Esophagus (tissue), 2 donors: Measurements from ENCODE around the gene TRIP4. TPM values are rescaled to one million over a fixed set of nuclear protein-coding genes. Genes with fewer than 3 reads are reported as not detected.
"Not testable (repeated sequence)": the region's sequence is repeated elsewhere in the genome, so short reads cannot be mapped to it uniquely, and the experiment has no call there.

Experiments used
- H3K27ac ChIP-seq, 2 donors: one replicate each; pipeline ENCODE4 v1.5.1; 2013; ENCODE audit warnings: low read depth in 2 of 2, mild to moderate bottlenecking in 2 of 2, inconsistent platforms in 1 of 2, low read length in 1 of 2, moderate library complexity in 1 of 2
- H3K27me3 ChIP-seq, 2 donors: one replicate each; pipeline ENCODE4 v1.6.1; 2013; ENCODE audit warnings: low read length in 2 of 2, control low read depth in 1 of 2, mild to moderate bottlenecking in 1 of 2; ENCODE audit not compliant: insufficient read depth in 2 of 2, control insufficient read depth in 1 of 2
- H3K36me3 ChIP-seq, 2 donors: one replicate each; pipeline ENCODE4 v1.6.1; 2013; ENCODE audit warnings: low read length in 1 of 2; ENCODE audit not compliant: control insufficient read depth in 2 of 2, insufficient read depth in 2 of 2
- H3K4me1 ChIP-seq, 2 donors: one replicate each; pipeline ENCODE4 v1.6.1; 2013; ENCODE audit warnings: low read length in 1 of 2; ENCODE audit not compliant: control insufficient read depth in 2 of 2, insufficient read depth in 2 of 2
- H3K4me3 ChIP-seq, 2 donors: one replicate each; pipeline ENCODE4 v1.5.1; 2013; ENCODE audit warnings: low read length in 2 of 2, mild to moderate bottlenecking in 2 of 2, low read depth in 1 of 2, moderate library complexity in 1 of 2
- H3K9me3 ChIP-seq, 2 donors: one replicate each; pipeline ENCODE4 v1.6.1; 2013; ENCODE audit warnings: mild to moderate bottlenecking in 2 of 2, low read depth in 1 of 2, low read length in 1 of 2, moderate library complexity in 1 of 2; ENCODE audit not compliant: control insufficient read depth in 2 of 2, insufficient read depth in 1 of 2
- WGBS, 2 donors: extraction: QIAGEN DNeasy Blood & Tissue Kit; methylation state at CpG; one replicate each; pipeline ENCODE4 v1.1.7; 2013; 5-methylcytosine and 5-hydroxymethylcytosine counted together
- polyA plus RNA-seq, 2 donors: library from polyadenylated mRNA; stranded (reverse); fragments of 200-250 nt; gene quantifications; one replicate each; pipeline ENCODE4 v1.2.3, GENCODE V29; 2013
- donor health status: healthy with polysubstance abuse.
- donor health status: Bipolar disorder and iron deficiency.

Gene TRIP4
- polyA plus RNA-seq, 2 donors: 14.7 to 19.2 TPM

GRCh38 chr15:64354688-64355344 lies 32.8 kb upstream of the TRIP4 start:
- Histone ChIP-seq H3K4me1 (no peaks in the 10 kb centered on the region), H3K27ac (peak overlapping the region; percentile 88 to 89), H3K27me3 (no peaks in the 10 kb centered on the region), H3K4me3 (peak overlapping the region; percentile 89 to 92), H3K36me3 (no peaks in the 10 kb centered on the region), H3K9me3 (no peaks in the 10 kb centered on the region)
- 21 to 22% methylated on average over 5 of the region's 5 CpGs for WGBS, 2 donors

DNA sequence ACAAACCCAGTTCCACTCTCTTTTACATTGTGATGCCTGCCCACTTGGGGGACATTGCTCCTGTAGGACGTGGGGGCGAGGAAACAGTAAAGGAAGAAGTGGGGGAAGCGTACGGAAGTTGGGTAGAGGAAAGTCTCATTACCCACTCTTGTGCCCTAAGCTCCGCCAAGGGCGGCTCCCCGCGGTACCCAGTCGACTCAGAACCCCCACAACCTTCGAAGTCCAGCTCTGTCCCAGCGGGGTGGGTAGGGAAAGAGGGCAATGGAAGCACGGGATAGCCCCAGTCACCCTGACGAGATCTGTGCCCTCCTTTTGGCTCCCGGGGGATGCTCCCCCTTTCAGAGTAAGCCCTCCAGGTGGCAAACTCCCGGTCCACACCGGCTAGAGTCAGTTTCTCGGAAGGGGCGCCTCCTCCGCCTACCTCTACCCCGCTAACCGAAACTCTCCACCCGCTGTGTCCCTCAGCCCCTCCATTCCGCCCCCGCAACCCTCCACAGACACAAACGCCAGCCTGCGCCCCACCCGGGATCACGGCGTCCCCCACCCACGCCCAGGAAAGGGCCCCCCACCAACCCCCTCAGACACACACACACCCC lies 32.2 kb upstream of the TRIP4 start:
- no peaks in the 10 kb centered on the region for H3K9me3 ChIP-seq
- WGBS, 2 donors: 0% methylated on average over 29 to 30 of the region's 30 CpGs
- no peaks in the 10 kb centered on the region for H3K36me3 ChIP-seq
- H3K4me1 ChIP-seq: no peaks in the 10 kb centered on the region
- peak overlapping the region; percentile 89 to 92 for H3K4me3 ChIP-seq
- H3K27me3 ChIP-seq: no peaks in the 10 kb centered on the region
- H3K27ac ChIP-seq: peak overlapping the region; percentile 88 to 89

- Histone ChIP-seq H3K4me3 (peak within 1 kb of the TSS; percentile 89 to 92), H3K27me3 (no peaks in the 10 kb centered on the region), H3K9me3 (no peaks in the 10 kb centered on the region), H3K4me1 (no peaks in the 10 kb centered on the region), H3K36me3 (no peaks in the 10 kb centered on the region), H3K27ac (peak within 1 kb of the TSS; percentile 88 to 89)
- WGBS, 2 donors: 0 to 1% methylated on average over 38 to 42 of the region's 42 CpGs
Measured at GRCh38 chr15:64355944-64356709, 31.5 kb upstream of the TRIP4 start, which contains the start of gene CSNK1G1. CSNK1G1 (minus strand) TSS chr15:64356173; CDS start chr15:64300499, 55,674 bp downstream.

DNA sequence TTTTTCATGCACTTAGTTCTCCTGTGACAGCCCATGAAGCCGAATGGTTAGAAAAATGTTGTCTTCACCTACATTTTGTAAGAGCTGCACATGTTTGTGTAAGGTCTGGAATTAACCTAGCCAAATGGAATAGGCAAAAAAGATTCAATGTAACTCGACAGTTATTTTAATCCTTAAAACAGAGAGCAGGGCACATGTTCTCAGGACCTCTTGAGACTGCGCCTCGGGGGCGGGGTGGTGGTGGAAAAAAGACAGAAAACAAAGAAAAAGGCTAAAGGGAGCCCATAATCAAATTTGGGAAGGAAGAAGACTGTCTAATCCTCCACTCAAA lies 31.0 kb upstream of the TRIP4 start:
- Histone ChIP-seq H3K4me1 (no peaks in the 10 kb centered on the region), H3K27ac (peak overlapping the region in 1 of 2 donors; percentile 88), H3K27me3 (no peaks in the 10 kb centered on the region), H3K4me3 (peak overlapping the region in 1 of 2 donors; percentile 89), H3K9me3 (no peaks in the 10 kb centered on the region), H3K36me3 (no peaks in the 10 kb centered on the region)
- WGBS, 2 donors: 35 to 40% methylated on average over 5 of the region's 5 CpGs

- Histone ChIP-seq H3K27ac (no peak overlapping the region), H3K9me3 (no peaks in the 10 kb centered on the region), H3K4me1 (no peaks in the 10 kb centered on the region), H3K4me3 (no peak overlapping the region), H3K36me3 (no peaks in the 10 kb centered on the region), H3K27me3 (no peaks in the 10 kb centered on the region)
- WGBS, 2 donors: 91 to 98% methylated on average over 4 of the region's 4 CpGs
Measured at GRCh38 chr15:64361259-64361658, 26.4 kb upstream of the TRIP4 start.

- Histone ChIP-seq H3K36me3 (no peaks in the 10 kb centered on the region), H3K9me3 (no peaks in the 10 kb centered on the region), H3K4me3 (no peak overlapping the region), H3K27me3 (no peaks in the 10 kb centered on the region), H3K4me1 (no peaks in the 10 kb centered on the region), H3K27ac (no peak overlapping the region)
- WGBS, 2 donors: 88 to 90% methylated on average over 2 of the region's 2 CpGs
Measured at GRCh38 chr15:64369078-64369607, 18.5 kb upstream of the TRIP4 start.

- not testable (repeated sequence) for H3K27ac ChIP-seq, H3K4me1 ChIP-seq, H3K27me3 ChIP-seq, H3K4me3 ChIP-seq, H3K36me3 ChIP-seq, H3K9me3 ChIP-seq
- 99% methylated on average over 8 of the region's 8 CpGs for WGBS, 2 donors
Measured at GRCh38 chr15:64371383-64371782, 16.3 kb upstream of the TRIP4 start.

DNA sequence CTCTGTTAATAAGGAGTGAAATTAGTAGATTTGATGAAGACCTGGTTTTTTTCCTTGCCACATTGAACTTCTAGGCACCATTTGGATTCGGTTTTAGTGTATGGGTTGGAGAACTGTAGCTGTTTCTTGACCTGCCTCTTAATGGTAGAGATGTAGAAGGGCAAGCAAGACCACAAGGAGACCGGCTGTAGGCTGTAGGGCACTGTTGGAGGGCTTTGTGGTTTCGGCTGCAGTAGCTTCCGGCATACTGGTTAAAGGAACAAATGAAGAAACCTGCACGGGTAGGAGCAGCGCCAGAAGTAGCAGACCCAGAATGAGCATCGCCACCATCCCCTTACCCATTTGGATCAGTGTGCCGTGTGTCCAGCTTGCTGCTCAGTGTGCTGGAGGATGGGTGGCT lies 14.3 kb upstream of the TRIP4 start:
- Histone ChIP-seq H3K36me3 (no peaks in the 10 kb centered on the region), H3K9me3 (no peaks in the 10 kb centered on the region), H3K27ac (no peak overlapping the region), H3K27me3 (no peaks in the 10 kb centered on the region), H3K4me3 (no peak overlapping the region), H3K4me1 (no peaks in the 10 kb centered on the region)
- WGBS, 2 donors: 95 to 96% methylated on average over 8 of the region's 8 CpGs

DNA sequence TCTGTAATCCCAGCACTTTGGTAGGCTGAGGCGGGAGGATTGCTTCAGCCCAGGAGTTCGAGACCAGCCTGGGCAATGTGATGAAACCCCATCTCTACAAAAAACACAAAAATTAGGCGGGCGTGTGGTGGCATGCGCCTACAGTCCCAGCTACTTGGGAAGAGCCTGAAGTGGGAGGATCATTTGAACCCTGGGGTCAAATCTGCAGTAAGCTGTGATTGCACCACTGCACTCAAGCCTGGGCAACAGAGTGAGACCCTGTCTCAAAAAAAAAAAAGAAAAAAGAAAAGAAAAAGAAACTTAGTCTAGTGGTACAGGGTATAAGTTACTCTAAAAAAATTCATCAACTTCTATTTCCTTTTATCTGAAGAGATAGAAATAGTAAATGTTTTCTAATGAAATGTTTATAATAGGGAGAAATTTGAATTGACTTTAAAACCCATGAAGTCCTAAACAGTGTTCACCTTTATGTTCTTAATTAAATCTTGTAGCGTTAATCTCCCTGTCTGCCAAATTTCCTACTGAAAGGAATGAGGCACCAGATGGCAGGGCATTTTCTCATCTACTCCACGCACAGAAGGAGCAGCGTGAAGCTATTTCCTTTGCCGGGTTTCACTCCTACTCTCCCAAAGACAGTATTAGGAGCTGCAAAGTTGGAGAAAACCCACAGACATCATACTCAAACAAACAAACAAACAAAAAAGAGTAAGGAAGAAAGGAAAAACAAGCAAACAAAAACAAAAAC lies 8.2 kb upstream of the TRIP4 start:
- Histone ChIP-seq H3K4me1 (no peaks in the 10 kb centered on the region), H3K4me3 (no peak overlapping the region), H3K27ac (no peak overlapping the region), H3K27me3 (no peaks in the 10 kb centered on the region), H3K9me3 (no peaks in the 10 kb centered on the region), H3K36me3 (no peaks in the 10 kb centered on the region)
- WGBS, 2 donors: 71 to 74% methylated on average over 9 of the region's 9 CpGs
